ENCODE results near the gene ARPP19. TPM values are rescaled to one million over a fixed set of nuclear protein-coding genes. Genes with fewer than 3 reads are reported as not detected.
"Not testable (repeated sequence)": the region's sequence is repeated elsewhere in the genome, so short reads cannot be mapped to it uniquely, and the experiment has no call there.

The ARPP19 gene
- total RNA-seq, 1 donor from 2014 or later: 220 TPM

GRCh38 chr15:52515343-52515742, 53.5 kb downstream of the ARPP19 start:
- no peak for DNase-seq (ENCODE audit: low spot score)
- no peak for TF ChIP-seq CTCF (IDR thresholded peaks at IDR 0.05; ENCODE audit: unreplicated experiment)
- Mint-ChIP-seq H3K4me3 (ENCODE audit: unreplicated experiment) (no peak overlapping the region), H3K9me3 (ENCODE audit: unreplicated experiment) (no peaks in the 10 kb centered on the region), H3K36me3 (ENCODE audit: low read depth, unreplicated experiment) (no peaks in the 10 kb centered on the region), H3K27ac (ENCODE audit: unreplicated experiment) (no peak overlapping the region), H3K4me1 (ENCODE audit: unreplicated experiment) (no peaks in the 10 kb centered on the region), H3K27me3 (ENCODE audit: unreplicated experiment) (peaks cover 1% of the 10 kb centered on the region)

- Mint-ChIP-seq H3K36me3 (ENCODE audit: low read depth, unreplicated experiment) (no peaks in the 10 kb centered on the region), H3K27me3 (ENCODE audit: unreplicated experiment) (no peaks in the 10 kb centered on the region), H3K4me3 (ENCODE audit: unreplicated experiment) (no peak overlapping the region), H3K27ac (ENCODE audit: unreplicated experiment) (no peak overlapping the region), H3K9me3 (ENCODE audit: unreplicated experiment) (no peaks in the 10 kb centered on the region), H3K4me1 (ENCODE audit: unreplicated experiment) (no peaks in the 10 kb centered on the region)
- DNase-seq (ENCODE audit: low spot score): no peak
- no peak for TF ChIP-seq CTCF (IDR thresholded peaks at IDR 0.05; ENCODE audit: unreplicated experiment)
These were observed 54.3 kb downstream of the ARPP19 start for GRCh38 chr15:52514482-52514881.

- H3K9me3 Mint-ChIP-seq (ENCODE audit: unreplicated experiment); H3K27ac Mint-ChIP-seq (ENCODE audit: unreplicated experiment); H3K27me3 Mint-ChIP-seq (ENCODE audit: unreplicated experiment); H3K4me3 Mint-ChIP-seq (ENCODE audit: unreplicated experiment); DNase-seq (ENCODE audit: low spot score); H3K36me3 Mint-ChIP-seq (ENCODE audit: low read depth, unreplicated experiment); H3K4me1 Mint-ChIP-seq (ENCODE audit: unreplicated experiment): not testable (repeated sequence)
These were observed 56.0 kb downstream of the ARPP19 start for GRCh38 chr15:52512869-52513268.

- TF ChIP-seq CTCF (IDR thresholded peaks at IDR 0.05; ENCODE audit: unreplicated experiment): no peak
- no peaks in the 10 kb centered on the region for H3K4me1 Mint-ChIP-seq (ENCODE audit: unreplicated experiment)
- DNase-seq (ENCODE audit: low spot score): no peak
- no peaks in the 10 kb centered on the region for H3K9me3 Mint-ChIP-seq (ENCODE audit: unreplicated experiment)
- H3K4me3 Mint-ChIP-seq (ENCODE audit: unreplicated experiment): no peak overlapping the region
- H3K36me3 Mint-ChIP-seq (ENCODE audit: low read depth, unreplicated experiment): no peaks in the 10 kb centered on the region
- H3K27ac Mint-ChIP-seq (ENCODE audit: unreplicated experiment): no peak overlapping the region
- H3K27me3 Mint-ChIP-seq (ENCODE audit: unreplicated experiment): no peaks in the 10 kb centered on the region
These were observed 57.7 kb downstream of the ARPP19 start for GRCh38 chr15:52511084-52511483.

GRCh38 chr15:52509500-52510245, 59.2 kb downstream of the ARPP19 start:
- no peaks in the 10 kb centered on the region for H3K9me3 Mint-ChIP-seq (ENCODE audit: unreplicated experiment)
- no peak for TF ChIP-seq CTCF (IDR thresholded peaks at IDR 0.05; ENCODE audit: unreplicated experiment)
- no peaks in the 10 kb centered on the region for H3K4me1 Mint-ChIP-seq (ENCODE audit: unreplicated experiment)
- no peak overlapping the region for H3K27ac Mint-ChIP-seq (ENCODE audit: unreplicated experiment)
- no peaks in the 10 kb centered on the region for H3K36me3 Mint-ChIP-seq (ENCODE audit: low read depth, unreplicated experiment)
- no peaks in the 10 kb centered on the region for H3K27me3 Mint-ChIP-seq (ENCODE audit: unreplicated experiment)
- no peak overlapping the region for H3K4me3 Mint-ChIP-seq (ENCODE audit: unreplicated experiment)
- no peak for DNase-seq (ENCODE audit: low spot score)
